Uterus (tissue), 2 donors: ENCODE data around the gene MACIR.

Source experiments
- CTCF ChIP-seq, 4 experiments: fragments of 200-600 bp in 2 of 4; fragments of 450-650 bp in 2 of 4; sonication (generic) in 2 of 4; IDR thresholded peaks; one replicate each; pipeline ENCODE4 v1.5.1; 2016 to 2019; ENCODE audit warnings: antibody characterized with exemption in 4 of 4, mild to moderate bottlenecking in 2 of 4, moderate library complexity in 1 of 4
- POLR2A ChIP-seq, 2 donors: fragments of 450-650 bp; IDR thresholded peaks; one replicate each; pipeline ENCODE4 v1.6.1; 2016; ENCODE audit warnings: antibody characterized with exemption in 2 of 2, mild to moderate bottlenecking in 1 of 2, moderate library complexity in 1 of 2

GRCh38 chr5:103224118-103224893 lies 34.3 kb upstream of the MACIR start:
- TF ChIP-seq CTCF (IDR thresholded peaks at IDR 0.05) (peak; percentile 21 to 50 (median 43)), POLR2A (IDR thresholded peaks at IDR 0.05) (no peak)
